AG09319 (cell line): Measurements from ENCODE around the gene PAX7.

Experiments
- DNase-seq: peaks from one replicate; pipeline ENCODE4 v3.0.0-alpha.2; 2010; ENCODE audit warnings: low read depth; ENCODE audit errors: extremely low read depth
- TF ChIP-seq, protein P1 (sequence below): IDR thresholded peaks from 2 replicates; pipeline ENCODE4 v1.5.1; 2011; ENCODE audit warnings: low read depth, mild to moderate bottlenecking, inconsistent platforms, low read length, moderate library complexity

Gene PAX7

DNA sequence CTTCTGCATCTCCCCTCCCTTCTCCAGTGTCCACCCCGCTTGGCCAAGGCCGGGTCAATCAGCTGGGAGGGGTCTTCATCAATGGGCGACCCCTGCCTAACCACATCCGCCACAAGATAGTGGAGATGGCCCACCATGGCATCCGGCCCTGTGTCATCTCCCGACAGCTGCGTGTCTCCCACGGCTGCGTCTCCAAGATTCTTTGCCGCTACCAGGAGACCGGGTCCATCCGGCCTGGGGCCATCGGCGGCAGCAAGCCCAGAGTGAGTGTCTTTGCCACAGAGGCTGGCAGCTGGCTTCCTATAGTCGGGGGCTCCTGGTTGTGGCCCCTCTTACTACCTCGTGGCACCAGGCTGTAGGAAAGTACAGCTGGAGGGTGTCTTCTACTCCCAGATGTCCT lies 3.6 kb downstream of the PAX7 start:
- no peak for DNase-seq
- TF ChIP-seq, protein P1, sequence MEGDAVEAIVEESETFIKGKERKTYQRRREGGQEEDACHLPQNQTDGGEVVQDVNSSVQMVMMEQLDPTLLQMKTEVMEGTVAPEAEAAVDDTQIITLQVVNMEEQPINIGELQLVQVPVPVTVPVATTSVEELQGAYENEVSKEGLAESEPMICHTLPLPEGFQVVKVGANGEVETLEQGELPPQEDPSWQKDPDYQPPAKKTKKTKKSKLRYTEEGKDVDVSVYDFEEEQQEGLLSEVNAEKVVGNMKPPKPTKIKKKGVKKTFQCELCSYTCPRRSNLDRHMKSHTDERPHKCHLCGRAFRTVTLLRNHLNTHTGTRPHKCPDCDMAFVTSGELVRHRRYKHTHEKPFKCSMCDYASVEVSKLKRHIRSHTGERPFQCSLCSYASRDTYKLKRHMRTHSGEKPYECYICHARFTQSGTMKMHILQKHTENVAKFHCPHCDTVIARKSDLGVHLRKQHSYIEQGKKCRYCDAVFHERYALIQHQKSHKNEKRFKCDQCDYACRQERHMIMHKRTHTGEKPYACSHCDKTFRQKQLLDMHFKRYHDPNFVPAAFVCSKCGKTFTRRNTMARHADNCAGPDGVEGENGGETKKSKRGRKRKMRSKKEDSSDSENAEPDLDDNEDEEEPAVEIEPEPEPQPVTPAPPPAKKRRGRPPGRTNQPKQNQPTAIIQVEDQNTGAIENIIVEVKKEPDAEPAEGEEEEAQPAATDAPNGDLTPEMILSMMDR: no peak

DNA sequence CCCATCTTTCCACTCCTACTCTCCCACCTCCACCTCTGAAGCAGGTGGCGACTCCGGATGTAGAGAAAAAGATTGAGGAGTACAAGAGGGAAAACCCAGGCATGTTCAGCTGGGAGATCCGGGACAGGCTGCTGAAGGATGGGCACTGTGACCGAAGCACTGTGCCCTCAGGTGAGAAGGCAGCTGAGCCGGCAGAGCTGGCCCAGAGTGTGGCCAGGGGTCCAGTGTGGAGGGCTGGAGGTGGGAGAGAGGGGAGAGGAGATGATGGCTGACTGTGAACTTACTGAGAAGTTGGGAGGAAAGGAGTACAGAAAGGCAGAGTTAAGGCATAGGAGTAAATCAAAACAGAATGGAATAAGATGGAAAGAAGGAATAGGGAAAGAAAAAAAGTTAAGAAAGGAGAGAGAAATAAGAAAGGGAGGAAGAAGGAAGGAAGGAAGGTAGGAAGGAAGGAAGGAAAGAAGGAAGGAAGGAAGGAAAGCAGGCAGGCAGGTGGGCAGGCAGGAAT lies 4.5 kb downstream of the PAX7 start:
- TF ChIP-seq, protein P1: no peak
- no peak for DNase-seq

DNA sequence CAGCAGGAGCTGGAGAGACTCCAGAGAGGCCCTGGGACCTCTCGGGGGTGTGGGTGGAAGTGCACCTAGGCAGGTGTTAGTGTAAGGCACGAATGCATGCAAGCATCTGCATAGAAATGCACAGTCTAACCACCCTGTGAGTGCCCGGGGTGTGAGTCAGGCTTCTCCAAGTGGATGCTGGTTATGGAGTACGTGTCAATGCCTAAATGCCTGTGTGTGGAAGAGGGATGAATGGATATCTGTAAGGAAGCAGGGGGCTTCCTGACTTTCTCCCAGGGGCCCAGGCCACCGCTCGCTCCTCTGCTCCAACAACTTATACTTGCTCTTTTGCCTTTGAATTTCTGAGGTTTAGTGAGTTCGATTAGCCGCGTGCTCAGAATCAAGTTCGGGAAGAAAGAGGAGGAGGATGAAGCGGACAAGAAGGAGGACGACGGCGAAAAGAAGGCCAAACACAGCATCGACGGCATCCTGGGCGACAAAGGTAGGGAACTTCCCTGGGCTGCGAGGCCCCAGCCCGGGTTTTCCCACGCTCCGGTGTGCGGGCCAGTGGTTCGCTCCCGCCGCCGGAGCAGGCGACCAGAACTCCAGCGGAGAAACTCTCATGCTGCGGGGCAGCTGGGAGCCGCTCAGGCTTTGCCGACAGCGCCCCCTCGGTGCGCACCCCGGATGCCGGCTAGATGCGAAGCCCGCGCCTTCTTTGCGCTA lies 5.4 kb downstream of the PAX7 start:
- TF ChIP-seq, protein P1: no peak
- DNase-seq: no peak

DNA sequence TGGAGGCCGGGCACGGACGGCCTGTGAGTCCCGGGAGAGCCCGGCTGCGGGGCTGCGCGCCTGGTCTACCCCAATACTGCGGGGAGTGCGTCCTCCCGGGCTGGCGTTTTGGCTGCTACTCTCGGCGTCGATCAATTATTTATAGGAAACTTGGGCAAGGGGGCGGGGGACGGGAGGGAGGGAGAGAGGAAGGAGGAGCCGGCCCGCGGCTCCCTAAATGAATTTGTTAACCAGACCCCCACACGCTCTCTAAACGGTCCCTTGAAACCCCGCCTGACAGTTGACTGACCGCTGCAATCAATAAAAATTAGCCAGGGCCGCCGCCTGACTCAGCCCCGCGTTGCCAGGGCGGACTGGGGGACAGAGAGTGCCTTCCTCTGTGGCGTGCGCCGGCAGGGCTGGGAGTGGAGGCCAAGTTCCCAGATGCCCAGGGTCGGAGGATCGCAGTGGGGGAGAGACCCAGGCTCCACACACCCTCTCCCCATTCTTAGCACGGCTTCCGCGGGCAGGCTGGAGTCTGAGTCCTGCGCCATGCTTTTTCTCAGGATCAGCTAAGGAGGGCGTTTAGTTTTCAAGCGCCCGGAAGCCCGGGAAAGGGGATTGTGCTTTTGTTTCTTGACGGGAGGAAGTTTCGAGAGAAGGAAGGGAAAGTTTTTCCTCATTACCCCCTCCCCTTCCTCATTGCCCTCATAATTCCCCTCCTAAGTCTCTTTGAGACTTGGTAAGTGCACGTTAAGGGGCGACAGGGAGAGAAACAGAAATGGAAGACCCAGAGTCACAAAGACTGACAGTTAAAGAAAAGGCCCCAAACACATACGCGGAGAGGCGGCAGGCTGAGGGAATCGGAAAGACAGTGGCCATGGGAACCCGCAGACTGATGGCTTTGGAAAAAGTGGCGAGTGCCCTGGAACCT lies 6.2 kb downstream of the PAX7 start:
- TF ChIP-seq, protein P1: no peak
- no peak for DNase-seq

DNA sequence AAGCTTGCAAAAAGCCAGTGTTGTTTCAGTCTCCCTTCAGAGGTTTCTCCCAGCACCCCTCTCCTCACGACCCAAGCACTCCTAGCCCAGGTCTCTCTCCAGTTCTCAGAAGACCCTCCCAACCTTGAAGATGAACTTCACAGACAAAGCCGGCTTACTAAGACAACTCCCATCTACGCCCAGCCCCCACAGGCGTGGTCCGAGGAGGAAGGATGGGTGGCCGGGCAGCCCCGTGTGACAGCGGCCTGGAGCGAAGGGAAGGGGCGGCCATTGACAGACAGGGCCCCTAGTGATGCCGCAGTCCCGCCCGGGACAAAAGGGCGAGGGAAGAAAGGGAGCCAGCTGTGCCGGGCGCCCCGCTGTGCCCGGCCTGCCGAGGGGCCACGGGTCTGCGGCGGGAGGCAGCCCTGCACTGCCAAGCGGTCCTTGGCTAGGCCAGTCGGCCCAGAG lies 6.9 kb downstream of the PAX7 start:
- DNase-seq: no peak
- TF ChIP-seq, protein P1: no peak

DNA sequence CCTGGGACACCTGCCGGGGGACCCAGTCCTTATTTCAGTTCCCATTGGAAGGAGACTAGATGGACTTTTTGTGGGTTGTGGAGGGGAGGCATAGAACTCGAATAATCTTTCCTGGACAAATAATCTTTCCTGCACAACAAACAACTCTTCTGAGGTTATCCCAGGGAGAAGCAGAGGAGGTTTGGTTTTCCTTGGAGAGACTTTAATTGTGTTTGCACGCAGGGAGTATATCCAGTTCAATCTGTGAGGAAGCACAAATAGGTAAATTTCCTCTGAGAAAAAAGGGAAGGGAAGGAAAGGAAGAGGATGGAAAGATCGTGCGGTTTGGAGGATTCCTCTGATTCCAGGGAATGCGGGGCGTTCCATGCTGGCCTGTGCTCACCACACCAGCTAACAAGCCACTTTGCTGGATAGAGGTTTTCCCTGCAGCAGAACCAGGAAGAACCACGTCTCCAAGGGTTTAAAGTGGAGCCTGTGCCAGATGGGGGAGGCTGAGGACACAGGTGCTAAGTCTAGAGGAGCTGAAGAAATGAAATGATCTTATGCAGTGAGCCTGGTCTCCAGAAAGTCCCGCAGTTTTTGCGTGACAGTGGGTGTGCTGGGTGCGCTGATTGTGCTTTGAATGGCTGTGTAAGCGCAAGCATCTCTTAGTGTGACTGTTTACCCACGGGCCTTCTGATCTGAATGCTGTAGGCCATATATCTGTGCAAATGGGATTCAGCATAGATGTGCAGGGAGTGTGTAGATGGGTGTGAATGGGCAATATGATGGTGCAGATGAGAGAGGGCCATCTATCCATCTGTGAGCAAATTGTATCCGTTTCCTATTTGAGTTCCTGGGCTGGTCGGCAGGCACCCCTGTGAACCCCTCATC lies 7.6 kb downstream of the PAX7 start:
- TF ChIP-seq, protein P1: no peak
- no peak for DNase-seq
